ENCODE results near the gene TBCB. TPM values are rescaled to one million over a fixed set of nuclear protein-coding genes. Genes with fewer than 3 reads are reported as not detected.

The TBCB gene
- total RNA-seq, 4 donors from 2014 or later, result 116 to 248 (median 180) TPM

DNA sequence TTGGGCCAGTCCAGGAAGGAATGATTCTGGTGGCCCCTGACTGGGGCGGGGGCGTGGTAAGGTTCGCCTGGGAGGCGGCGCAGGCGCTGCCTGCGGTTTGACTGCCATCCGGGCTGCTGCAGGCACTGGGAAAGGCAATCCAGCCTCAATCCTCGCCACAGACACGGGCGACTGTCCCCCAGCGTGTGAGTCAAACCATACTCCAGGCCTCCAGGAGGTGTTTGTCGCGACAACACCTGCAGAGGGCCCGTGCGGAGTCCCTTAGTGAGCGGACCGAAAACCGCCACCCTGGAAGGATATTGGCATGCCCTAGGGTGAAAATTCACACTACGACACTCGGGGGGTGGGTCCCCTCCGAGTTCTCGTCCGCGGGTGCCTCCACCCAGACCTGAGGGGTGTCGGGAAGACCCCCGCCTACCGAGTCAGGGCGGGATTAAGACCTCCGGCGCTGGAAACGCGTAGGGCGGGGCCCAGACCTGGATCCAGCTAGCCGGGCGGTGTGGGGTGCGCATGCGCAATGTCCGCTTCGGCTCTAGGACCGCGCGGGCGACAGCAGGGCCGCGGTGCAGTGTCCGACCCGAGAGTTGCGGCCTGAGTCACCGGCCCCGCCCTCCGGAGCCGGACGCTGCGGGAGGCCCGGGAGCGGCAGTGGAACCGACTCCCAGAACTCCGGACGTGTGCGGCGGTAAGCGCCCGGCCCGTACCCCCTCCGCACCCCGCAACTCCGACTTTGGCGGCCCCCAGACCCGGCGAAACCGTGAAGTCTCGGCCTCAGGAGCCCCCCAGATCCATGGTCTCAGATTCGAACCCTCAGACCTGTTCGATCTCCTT, 24.4 kb downstream of the TBCB start, which contains the start of gene CAPNS1:
TSS of gene CAPNS1 (plus strand) at position 594 of the 831 bp plus-strand sequence. CDS start 946 bp downstream, outside the sequence.
- TF ChIP-seq POLR2AphosphoS5 (IDR thresholded peaks at IDR 0.05), result peak; percentile 98
- TF ChIP-seq, protein P1, sequence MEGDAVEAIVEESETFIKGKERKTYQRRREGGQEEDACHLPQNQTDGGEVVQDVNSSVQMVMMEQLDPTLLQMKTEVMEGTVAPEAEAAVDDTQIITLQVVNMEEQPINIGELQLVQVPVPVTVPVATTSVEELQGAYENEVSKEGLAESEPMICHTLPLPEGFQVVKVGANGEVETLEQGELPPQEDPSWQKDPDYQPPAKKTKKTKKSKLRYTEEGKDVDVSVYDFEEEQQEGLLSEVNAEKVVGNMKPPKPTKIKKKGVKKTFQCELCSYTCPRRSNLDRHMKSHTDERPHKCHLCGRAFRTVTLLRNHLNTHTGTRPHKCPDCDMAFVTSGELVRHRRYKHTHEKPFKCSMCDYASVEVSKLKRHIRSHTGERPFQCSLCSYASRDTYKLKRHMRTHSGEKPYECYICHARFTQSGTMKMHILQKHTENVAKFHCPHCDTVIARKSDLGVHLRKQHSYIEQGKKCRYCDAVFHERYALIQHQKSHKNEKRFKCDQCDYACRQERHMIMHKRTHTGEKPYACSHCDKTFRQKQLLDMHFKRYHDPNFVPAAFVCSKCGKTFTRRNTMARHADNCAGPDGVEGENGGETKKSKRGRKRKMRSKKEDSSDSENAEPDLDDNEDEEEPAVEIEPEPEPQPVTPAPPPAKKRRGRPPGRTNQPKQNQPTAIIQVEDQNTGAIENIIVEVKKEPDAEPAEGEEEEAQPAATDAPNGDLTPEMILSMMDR (IDR thresholded peaks at IDR 0.05), result peak in 3 of 4 experiments; percentile 16 to 32 (median 26)
- no peak for TF ChIP-seq EP300 (IDR thresholded peaks at IDR 0.05)
- TF ChIP-seq POLR2A (IDR thresholded peaks at IDR 0.05), result peak; percentile 95
- no peaks in the 10 kb centered on the region for H3K27me3 ChIP-seq
- no peaks in the 10 kb centered on the region for H3K9me3 ChIP-seq
- peak; percentile 94 for ATAC-seq
- peaks cover 0 to 31% of the 10 kb centered on the region in 2 donors for H3K36me3 ChIP-seq
- WGBS, 2 donors (ENCODE audit: low coverage in 1 of 2), result 0% methylated on average over 9 of the region's 75 CpGs
- peak within 1 kb of the TSS; percentile 89 to 99 (median 96) for H3K27ac ChIP-seq
- H3K4me3 ChIP-seq, result peak within 1 kb of the TSS; percentile 63 to 75
- peaks cover 0 to 42% (median 21%) of the 10 kb centered on the region in 3 donors for H3K4me1 ChIP-seq

- 5% methylated on average over 5 of the region's 31 CpGs; no CpG with 5 or more reads in 1 of the 2 donors for WGBS, 2 donors (ENCODE audit: low coverage in 1 of 2)
- H3K4me1 ChIP-seq, result peaks cover 0 to 42% (median 21%) of the 10 kb centered on the region in 3 donors
- no peak for TF ChIP-seq EP300 (IDR thresholded peaks at IDR 0.05)
- TF ChIP-seq, protein P1 (IDR thresholded peaks at IDR 0.05), result peak in 1 of 4 experiments; percentile 7
- peaks cover 0 to 39% of the 10 kb centered on the region in 2 donors for H3K36me3 ChIP-seq
- H3K9me3 ChIP-seq, result no peaks in the 10 kb centered on the region
- peak overlapping the region; percentile 89 to 99 (median 96) for H3K27ac ChIP-seq
- ATAC-seq, result peak; percentile 19
- peak overlapping the region; percentile 63 to 75 for H3K4me3 ChIP-seq
- H3K27me3 ChIP-seq, result no peaks in the 10 kb centered on the region
These were observed 25.2 kb downstream of the TBCB start for GRCh38 chr19:36140304-36141038.

- H3K4me1 ChIP-seq, result peaks cover 0 to 37% (median 18%) of the 10 kb centered on the region in 3 donors
- no peaks in the 10 kb centered on the region for H3K9me3 ChIP-seq
- H3K36me3 ChIP-seq, result peaks cover 0 to 47% of the 10 kb centered on the region in 2 donors
- peak; percentile 73 for ATAC-seq
- 52 to 54% methylated on average over 12 to 15 of the region's 42 CpGs for WGBS, 2 donors (ENCODE audit: low coverage in 1 of 2)
- H3K4me3 ChIP-seq, result peak overlapping the region; percentile 63 to 75
- H3K27ac ChIP-seq, result peak overlapping the region; percentile 89 to 99 (median 96)
- TF ChIP-seq EP300 (IDR thresholded peaks at IDR 0.05), result no peak
- TF ChIP-seq, protein P1 (IDR thresholded peaks at IDR 0.05), result no peak
- TF ChIP-seq POLR2AphosphoS5 (IDR thresholded peaks at IDR 0.05), result peak; percentile 79
- peak; percentile 31 to 39 for TF ChIP-seq POLR2A (IDR thresholded peaks at IDR 0.05)
- H3K27me3 ChIP-seq, result no peaks in the 10 kb centered on the region
These were observed 26.0 kb downstream of the TBCB start for GRCh38 chr19:36141039-36141927.

GRCh38 chr19:36142046-36142445, 26.8 kb downstream of the TBCB start:
- Histone ChIP-seq H3K9me3 (no peaks in the 10 kb centered on the region), H3K27me3 (no peaks in the 10 kb centered on the region), H3K4me3 (no peak overlapping the region), H3K36me3 (peaks cover 0 to 55% of the 10 kb centered on the region in 2 donors), H3K27ac (peak overlapping the region in 3 of 4 donors; percentile 95 to 99 (median 97)), H3K4me1 (peaks cover 0 to 29% (median 10%) of the 10 kb centered on the region in 3 donors)
- 80 to 84% methylated on average over 3 to 5 of the region's 14 CpGs for WGBS, 2 donors (ENCODE audit: low coverage in 1 of 2)
- TF ChIP-seq POLR2A (IDR thresholded peaks at IDR 0.05), result no peak
- no peak for TF ChIP-seq POLR2AphosphoS5 (IDR thresholded peaks at IDR 0.05)
- TF ChIP-seq, protein P1 (IDR thresholded peaks at IDR 0.05), result no peak
- no peak for TF ChIP-seq EP300 (IDR thresholded peaks at IDR 0.05)
- no peak for ATAC-seq

Measured in gastroesophageal sphincter (tissue), 4 donors.